Measurements from ENCODE around the gene PIKFYVE.
A peak's percentile ranks its signal among the peaks of the same experiment; 100 is the strongest.

PIKFYVE gene

DNA sequence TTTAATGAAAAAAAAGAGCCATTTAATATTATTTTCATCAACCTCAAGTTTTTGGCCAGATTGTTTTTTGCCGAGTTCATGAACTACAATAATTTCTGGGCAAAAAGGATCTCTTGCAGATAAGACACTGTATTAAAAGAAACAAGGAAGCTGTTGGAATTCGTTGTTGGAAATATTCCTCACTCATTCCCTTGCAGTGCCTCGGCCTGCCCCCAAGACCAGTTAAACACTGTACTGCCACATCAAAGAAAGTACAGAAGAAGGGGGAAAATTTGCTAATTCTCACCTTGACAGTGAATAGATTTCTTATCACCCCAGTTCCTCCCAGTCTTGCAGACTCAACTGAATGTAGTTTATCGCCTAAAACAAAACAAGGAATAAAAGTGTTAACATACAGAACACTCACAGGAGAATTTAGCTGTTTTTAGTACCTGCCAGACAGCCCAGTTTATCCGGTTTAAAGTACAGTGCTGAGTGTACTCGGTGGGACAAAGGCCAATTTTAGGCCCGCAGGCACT, 12.4 kb upstream of the PIKFYVE start:
- TF ChIP-seq CEBPB (IDR thresholded peaks at IDR 0.05) (no peak), TAF1 (IDR thresholded peaks at IDR 0.05; ENCODE audit: low read depth) (no peak), EGR1 (IDR thresholded peaks at IDR 0.05) (no peak), CREB1 (IDR thresholded peaks at IDR 0.05; ENCODE audit: low read depth) (no peak), EP300 (IDR thresholded peaks at IDR 0.05; ENCODE audit: borderline replicate concordance) (no peak)
- TF ChIP-seq, protein P1, sequence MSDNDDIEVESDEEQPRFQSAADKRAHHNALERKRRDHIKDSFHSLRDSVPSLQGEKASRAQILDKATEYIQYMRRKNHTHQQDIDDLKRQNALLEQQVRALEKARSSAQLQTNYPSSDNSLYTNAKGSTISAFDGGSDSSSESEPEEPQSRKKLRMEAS (IDR thresholded peaks at IDR 0.05): no peak

DNA sequence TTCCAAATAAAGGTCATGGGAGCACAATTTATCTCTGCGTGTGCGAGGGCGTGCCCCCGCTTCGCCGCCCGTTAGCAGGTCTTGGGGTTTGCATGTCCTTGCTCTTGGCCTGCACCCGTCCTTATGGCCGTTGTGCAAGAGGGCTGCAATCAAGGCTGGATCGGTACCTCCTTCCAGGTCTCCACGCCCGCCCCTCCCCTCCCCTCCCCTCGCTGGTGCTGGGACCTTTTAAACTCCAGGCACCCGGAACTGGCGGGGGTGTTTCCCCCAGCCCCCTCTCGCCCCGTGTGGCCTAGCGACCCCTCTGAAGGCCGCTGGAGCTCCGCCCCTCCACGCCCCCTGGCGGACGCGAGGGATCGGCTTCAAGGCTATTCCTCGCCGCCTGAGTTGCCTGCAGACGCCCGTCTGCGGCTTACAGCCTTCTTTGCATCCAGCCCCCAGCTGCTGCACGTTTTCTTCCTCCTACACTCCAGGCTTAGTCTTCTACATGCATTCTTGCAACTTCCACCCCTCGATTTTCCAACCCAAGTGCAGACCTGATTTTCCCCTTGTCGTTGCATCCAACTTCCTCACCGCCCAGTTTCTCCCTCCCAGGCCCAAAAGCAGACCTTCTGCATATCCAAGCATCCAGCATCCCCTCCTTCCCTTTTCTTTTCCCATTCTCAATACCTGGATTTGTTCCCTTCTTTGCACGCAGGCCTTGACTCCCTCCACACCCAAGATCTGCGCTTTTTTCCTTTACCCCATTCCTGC, 11.8 kb upstream of the PIKFYVE start:
- TF ChIP-seq EP300 (IDR thresholded peaks at IDR 0.05; ENCODE audit: borderline replicate concordance) (no peak), TCF12 (IDR thresholded peaks at IDR 0.05; ENCODE audit: low read depth) (no peak), RAD21 (IDR thresholded peaks at IDR 0.05; ENCODE audit: low read depth) (peak; percentile 42; the same call in 1 of the 2 replicates), CREB1 (IDR thresholded peaks at IDR 0.05; ENCODE audit: low read depth) (no peak), CEBPB (IDR thresholded peaks at IDR 0.05) (peak; percentile 86), NFIC (IDR thresholded peaks at IDR 0.05) (no peak), TAF1 (IDR thresholded peaks at IDR 0.05; ENCODE audit: low read depth) (no peak), ZBTB7A (IDR thresholded peaks at IDR 0.05; ENCODE audit: low read depth) (peak; percentile 96), FOXM1 (IDR thresholded peaks at IDR 0.05; ENCODE audit: borderline replicate concordance, low read depth) (no peak), YY1 (IDR thresholded peaks at IDR 0.05; ENCODE audit: low read depth) (0 out of 2 replicates have a peak, but pooled peaks have one; percentile 29), EGR1 (IDR thresholded peaks at IDR 0.05) (no peak), TEAD4 (IDR thresholded peaks at IDR 0.05) (no peak)
- TF ChIP-seq, protein P1 (IDR thresholded peaks at IDR 0.05): 0 out of 2 replicates have a peak, but pooled peaks have one; percentile 23
- TF ChIP-seq, protein P2, sequence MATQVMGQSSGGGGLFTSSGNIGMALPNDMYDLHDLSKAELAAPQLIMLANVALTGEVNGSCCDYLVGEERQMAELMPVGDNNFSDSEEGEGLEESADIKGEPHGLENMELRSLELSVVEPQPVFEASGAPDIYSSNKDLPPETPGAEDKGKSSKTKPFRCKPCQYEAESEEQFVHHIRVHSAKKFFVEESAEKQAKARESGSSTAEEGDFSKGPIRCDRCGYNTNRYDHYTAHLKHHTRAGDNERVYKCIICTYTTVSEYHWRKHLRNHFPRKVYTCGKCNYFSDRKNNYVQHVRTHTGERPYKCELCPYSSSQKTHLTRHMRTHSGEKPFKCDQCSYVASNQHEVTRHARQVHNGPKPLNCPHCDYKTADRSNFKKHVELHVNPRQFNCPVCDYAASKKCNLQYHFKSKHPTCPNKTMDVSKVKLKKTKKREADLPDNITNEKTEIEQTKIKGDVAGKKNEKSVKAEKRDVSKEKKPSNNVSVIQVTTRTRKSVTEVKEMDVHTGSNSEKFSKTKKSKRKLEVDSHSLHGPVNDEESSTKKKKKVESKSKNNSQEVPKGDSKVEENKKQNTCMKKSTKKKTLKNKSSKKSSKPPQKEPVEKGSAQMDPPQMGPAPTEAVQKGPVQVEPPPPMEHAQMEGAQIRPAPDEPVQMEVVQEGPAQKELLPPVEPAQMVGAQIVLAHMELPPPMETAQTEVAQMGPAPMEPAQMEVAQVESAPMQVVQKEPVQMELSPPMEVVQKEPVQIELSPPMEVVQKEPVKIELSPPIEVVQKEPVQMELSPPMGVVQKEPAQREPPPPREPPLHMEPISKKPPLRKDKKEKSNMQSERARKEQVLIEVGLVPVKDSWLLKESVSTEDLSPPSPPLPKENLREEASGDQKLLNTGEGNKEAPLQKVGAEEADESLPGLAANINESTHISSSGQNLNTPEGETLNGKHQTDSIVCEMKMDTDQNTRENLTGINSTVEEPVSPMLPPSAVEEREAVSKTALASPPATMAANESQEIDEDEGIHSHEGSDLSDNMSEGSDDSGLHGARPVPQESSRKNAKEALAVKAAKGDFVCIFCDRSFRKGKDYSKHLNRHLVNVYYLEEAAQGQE (IDR thresholded peaks at IDR 0.05; ENCODE audit: low read depth): no peak
- TF ChIP-seq, protein P3, sequence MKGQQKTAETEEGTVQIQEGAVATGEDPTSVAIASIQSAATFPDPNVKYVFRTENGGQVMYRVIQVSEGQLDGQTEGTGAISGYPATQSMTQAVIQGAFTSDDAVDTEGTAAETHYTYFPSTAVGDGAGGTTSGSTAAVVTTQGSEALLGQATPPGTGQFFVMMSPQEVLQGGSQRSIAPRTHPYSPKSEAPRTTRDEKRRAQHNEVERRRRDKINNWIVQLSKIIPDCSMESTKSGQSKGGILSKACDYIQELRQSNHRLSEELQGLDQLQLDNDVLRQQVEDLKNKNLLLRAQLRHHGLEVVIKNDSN (IDR thresholded peaks at IDR 0.05): no peak

DNA sequence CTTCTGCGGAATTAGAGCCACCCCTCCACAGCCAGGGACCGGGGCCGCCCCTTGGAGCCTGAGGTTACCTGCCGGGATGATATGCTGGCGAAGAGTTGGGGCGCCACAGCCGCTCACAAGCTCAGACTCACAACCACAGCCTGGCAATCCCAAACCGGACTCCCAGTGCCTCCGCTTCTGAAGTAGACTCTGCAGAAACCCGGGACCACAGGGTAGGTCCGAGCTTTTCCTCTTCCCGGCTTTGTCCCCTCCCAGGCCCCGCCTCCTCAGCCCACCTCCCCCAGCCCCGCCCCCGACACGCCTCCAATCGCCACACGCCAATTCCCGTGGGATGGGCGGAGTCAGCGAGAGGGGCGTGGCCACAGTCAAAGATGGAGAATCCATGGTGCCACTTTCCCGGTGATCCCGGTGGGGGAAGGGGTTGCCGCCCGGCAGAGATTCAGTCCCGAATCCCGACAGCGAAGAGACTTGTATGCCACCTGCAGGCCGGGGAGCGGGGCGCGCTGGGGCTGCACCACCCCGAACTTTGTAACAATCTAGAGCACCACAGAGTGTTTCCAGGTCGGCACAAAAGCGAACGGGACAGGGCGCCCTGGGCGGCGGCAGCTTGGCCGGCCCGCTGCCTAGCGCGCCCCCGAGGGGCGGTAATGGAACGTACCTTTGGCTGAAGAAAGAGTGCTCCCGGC, 11.0 kb upstream of the PIKFYVE start, which contains the start of gene IDH1:
Gene IDH1 (minus strand): TSS at position 201 of the 686 bp plus-strand sequence. CDS start 3,520 bp downstream, outside the sequence.
- TF ChIP-seq TAF1 (IDR thresholded peaks at IDR 0.05; ENCODE audit: low read depth) (peak; percentile 94), NFIC (IDR thresholded peaks at IDR 0.05) (no peak; the same call in 1 of the 2 replicates), EP300 (IDR thresholded peaks at IDR 0.05; ENCODE audit: borderline replicate concordance) (no peak), ZBTB7A (IDR thresholded peaks at IDR 0.05; ENCODE audit: low read depth) (peak; percentile 94), RAD21 (IDR thresholded peaks at IDR 0.05; ENCODE audit: low read depth) (peak; percentile 51), YY1 (IDR thresholded peaks at IDR 0.05; ENCODE audit: low read depth) (peak; percentile 89), TCF12 (IDR thresholded peaks at IDR 0.05; ENCODE audit: low read depth) (peak; percentile 25; the same call in 1 of the 2 replicates)
- TF ChIP-seq, protein P1 (IDR thresholded peaks at IDR 0.05): peak; percentile 33

DNA sequence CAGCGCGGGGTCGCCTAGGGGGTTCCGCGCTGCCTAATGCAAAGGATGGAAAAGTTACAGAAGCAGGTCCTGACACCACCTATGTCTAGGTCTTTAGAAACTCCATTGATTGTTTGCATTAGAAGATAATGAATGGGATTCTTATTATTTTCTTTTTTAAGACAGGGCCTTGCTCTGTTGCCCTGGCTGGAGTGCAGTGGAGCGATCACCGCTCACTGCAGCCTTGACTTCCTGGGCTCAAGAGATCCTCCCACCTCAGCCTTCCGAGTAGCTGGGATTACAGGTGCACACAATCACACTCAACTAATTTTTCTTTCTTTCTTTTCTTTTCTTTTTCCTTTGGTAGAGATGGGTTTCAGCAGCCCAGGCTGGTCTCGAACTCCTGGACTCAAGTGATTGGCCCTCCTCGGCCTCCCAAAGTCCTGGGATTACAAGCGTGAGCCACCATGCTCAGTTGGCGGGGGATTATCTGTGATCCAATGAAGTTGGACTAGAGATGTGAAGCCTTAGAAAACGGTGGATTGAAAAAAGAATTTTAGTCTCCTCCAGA, 10.4 kb upstream of the PIKFYVE start:
- TF ChIP-seq ZBTB7A (IDR thresholded peaks at IDR 0.05; ENCODE audit: low read depth) (no peak), YY1 (IDR thresholded peaks at IDR 0.05; ENCODE audit: low read depth) (no peak), EGR1 (IDR thresholded peaks at IDR 0.05) (no peak), TEAD4 (IDR thresholded peaks at IDR 0.05) (no peak), RAD21 (IDR thresholded peaks at IDR 0.05; ENCODE audit: low read depth) (no peak), FOXM1 (IDR thresholded peaks at IDR 0.05; ENCODE audit: borderline replicate concordance, low read depth) (no peak), CEBPB (IDR thresholded peaks at IDR 0.05) (no peak), EP300 (IDR thresholded peaks at IDR 0.05; ENCODE audit: borderline replicate concordance) (no peak), TAF1 (IDR thresholded peaks at IDR 0.05; ENCODE audit: low read depth) (no peak), TCF12 (IDR thresholded peaks at IDR 0.05; ENCODE audit: low read depth) (no peak)
- TF ChIP-seq, protein P2 (IDR thresholded peaks at IDR 0.05; ENCODE audit: low read depth): no peak
- TF ChIP-seq, protein P3 (IDR thresholded peaks at IDR 0.05): no peak
- TF ChIP-seq, protein P1 (IDR thresholded peaks at IDR 0.05): no peak

All from Ishikawa (cell line).